COR-L47 (cell line): ENCODE measurements around the gene DHX35.

Source experiments
- DNase-seq: peaks from one replicate; lab custom pipeline; 2025; lab: John Stamatoyannopoulos, UW

DHX35 gene

GRCh38 chr20:39059036-39059435 is 96.9 kb downstream of the DHX35 start:
- no peak for DNase-seq

GRCh38 chr20:39066471-39067242 is 104.5 kb downstream of the DHX35 start:
- DNase-seq: peak; percentile 32

DNA sequence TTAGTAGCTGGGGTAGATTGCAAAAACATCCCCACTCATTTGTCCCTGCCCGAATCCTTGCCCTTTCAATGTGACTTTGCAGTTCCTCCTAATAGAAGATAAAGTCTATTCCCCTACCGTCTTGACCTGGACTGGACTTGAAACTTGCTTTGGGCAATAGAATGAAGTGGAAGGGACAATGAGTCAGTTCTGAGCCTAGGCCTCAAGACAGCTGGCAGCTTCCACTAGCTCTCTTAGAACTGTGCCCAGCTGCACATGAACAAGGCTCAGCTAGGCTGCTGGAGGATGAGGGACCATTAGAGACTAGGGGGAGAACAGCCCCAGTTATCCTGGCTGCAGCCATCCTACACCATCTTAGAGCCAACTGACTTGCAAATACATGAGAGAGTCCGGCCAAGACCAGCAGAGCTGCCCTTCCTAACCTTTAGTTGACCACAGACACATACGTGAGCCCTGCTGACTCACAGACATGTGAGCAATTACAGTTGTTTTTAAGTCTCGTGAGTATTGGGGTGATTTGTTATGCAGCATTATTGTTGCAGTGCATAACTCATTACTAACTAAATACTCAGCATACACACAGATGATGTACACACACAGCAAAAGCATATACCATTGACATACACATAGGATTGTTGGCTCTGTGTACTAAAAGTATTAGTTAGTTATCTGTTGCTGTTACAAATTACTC is 105.5 kb downstream of the DHX35 start:
- no peak for DNase-seq

- no peak for DNase-seq
Observed at GRCh38 chr20:39069976-39070375, 107.8 kb downstream of the DHX35 start.

DNA sequence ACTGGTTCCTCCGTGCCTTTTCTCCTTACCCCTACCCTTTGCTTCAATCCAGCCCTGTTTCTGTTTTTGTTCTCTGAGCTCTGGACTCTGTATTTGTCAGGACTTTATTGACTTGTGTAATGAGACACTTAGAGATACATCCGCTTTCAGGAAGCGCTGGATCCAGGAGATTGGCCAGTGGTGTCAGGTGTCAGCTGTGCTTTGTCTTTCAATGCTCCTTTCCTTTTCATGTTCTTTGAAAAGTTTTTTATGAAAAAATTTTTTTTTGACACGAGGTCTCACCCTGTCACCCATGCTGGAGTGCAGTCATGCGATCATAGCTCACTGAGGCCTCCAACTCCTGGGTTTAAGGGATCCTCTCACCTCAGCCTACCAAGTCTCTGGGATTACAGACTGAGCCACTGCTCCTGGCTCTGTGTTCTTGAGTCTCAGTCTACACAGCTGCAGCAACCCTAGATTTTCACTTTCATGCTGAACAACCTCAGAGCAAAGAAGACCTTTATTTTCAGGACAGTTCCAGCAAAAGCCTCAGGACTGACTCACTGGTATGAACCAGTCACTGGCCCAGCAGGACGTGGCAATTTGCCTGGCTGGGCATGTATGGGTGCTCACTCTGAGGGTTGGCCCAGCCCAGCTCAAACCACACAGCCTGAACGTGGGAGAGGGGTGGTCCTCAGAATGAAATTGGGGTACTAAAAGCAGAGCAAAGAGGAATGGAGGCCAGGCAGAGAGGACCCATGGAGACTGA is 108.5 kb downstream of the DHX35 start:
- no peak for DNase-seq

GRCh38 chr20:39072132-39072531 is 110.0 kb downstream of the DHX35 start:
- DNase-seq: no peak

DNA sequence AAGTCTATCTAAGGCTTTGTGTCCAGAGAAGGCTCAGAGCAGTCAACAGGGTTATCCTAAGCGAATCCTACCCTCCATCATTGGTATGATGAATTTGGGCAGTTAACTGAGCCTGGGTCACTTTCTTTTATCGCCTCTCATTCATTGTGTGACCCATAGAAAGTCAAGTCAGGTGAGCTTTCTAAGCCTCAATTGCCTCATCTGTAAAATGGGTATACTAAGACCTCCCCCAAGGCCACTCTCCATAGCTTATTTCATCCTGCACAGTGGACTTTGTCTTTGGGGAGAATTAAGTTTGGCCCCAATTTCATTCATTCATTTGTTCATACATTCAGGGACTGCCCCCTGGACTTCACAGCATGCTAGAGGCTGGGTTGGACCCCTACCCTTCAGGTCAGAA is 110.5 kb downstream of the DHX35 start:
- no peak for DNase-seq

GRCh38 chr20:39075731-39076130 is 113.6 kb downstream of the DHX35 start:
- DNase-seq: no peak

GRCh38 chr20:39076958-39077357 is 114.8 kb downstream of the DHX35 start:
- DNase-seq: no peak

DNA sequence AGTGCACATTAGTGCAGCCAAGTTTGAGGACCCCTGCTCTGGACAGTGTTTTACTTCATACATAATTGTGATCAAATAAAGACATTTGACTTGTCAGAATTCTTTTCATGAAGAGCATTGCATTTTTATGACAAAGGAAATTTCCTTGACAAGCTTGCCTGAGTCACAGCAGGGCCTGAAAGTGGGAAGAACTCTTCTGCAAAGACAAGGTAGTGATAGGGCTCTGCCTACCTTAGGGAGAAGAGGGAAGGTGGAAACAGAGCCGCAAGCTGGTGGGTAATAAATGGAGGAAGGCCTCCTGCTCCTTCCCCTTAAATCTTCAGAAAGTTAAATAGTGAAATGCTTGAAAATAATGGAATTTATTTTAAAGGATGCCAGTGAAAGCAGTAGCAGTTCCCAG is 118.2 kb downstream of the DHX35 start:
- DNase-seq: no peak

GRCh38 chr20:39081255-39081654 is 119.1 kb downstream of the DHX35 start:
- DNase-seq: peak; percentile 22

GRCh38 chr20:39082622-39083398 is 120.7 kb downstream of the DHX35 start:
- DNase-seq: no peak

DNA sequence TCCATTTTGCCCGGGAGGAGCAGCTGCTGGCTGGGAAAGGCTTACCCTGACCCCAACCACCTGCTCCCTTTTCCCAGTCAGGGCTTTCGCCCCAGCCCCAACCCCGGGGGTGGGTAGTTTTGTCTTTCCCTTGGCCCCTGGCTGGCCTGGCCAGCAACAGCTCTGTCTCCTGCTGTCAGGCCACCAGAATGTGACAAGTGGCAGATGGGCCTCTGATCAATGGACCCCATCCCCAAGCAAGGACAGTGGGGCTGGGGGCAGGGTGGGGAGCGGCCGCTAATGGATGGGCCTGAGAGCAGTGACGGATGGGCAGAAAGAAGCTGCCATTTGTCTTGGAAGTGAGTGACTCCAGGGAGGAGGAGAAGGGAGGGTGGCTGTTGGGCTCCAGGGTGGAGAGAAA is 121.6 kb downstream of the DHX35 start:
- no peak for DNase-seq

DNA sequence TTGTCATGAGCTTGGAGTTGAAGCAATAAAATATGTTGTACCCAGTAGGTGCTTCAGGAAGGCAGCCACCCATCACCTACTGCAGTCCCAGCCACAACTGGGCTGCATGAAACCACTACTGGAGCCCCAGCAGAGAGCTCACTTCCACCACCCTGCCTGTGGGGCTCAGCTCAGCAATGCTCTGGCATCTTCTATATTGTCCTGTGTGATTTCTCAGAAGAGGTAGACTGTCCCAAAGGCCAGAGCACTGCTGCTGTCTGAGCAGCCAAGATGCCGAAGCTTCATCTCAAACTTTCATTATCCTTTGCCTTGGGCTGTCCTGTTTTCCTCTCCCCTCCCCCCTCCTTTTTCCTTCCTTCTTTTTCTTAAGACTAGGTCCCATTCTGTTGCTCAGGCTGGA is 126.9 kb downstream of the DHX35 start:
- no peak for DNase-seq
